Measurements from ENCODE around the gene ASPM. TPM values are rescaled to one million over a fixed set of nuclear protein-coding genes. Genes with fewer than 3 reads are reported as not detected.

The ASPM gene
- total RNA-seq, 1 donor from 2014 or later = 43.0 TPM

DNA sequence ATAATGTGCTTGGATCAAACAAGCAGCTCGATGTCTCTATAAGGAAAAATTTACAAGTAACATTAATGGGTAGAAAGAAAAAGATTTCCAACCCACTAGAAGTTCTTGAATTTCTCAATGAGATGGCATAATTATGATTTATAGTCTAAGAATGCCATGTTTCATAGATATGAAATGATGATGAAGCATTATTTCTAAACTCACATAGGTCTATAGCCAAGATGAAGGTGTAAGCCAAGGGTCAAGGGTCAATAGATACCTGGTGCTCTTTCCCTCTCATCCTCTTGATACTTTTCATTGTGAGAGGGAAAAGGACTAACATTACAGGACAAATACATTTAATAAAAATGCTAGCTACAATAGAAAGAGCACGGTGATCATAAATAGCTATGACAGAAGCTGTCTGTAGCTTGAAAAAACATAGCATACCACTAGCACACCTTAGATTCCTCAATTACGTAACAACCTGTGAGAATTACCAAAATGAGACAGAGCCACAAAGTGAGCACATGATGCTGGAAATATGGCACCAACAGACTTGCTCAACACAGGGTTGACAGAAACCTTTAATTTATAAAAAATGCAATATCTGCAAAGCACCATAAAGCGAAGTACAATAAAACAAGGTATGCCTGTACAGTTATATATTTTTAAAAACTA is 53.1 kb downstream of the ASPM start:
- Mint-ChIP-seq H3K4me3 (ENCODE audit: low read depth) (no peak overlapping the region), H3K9me3 (no peaks in the 10 kb centered on the region), H3K27ac (no peak overlapping the region), H3K36me3 (ENCODE audit: low read depth) (peaks cover 69% of the 10 kb centered on the region), H3K4me1 (ENCODE audit: low read depth) (peaks cover 8% of the 10 kb centered on the region), H3K27me3 (ENCODE audit: low read depth) (no peaks in the 10 kb centered on the region)
- DNase-seq (ENCODE audit: low spot score) = no peak
- intact Hi-C loops (cut with micrococcal nuclease) = no loop called here

DNA sequence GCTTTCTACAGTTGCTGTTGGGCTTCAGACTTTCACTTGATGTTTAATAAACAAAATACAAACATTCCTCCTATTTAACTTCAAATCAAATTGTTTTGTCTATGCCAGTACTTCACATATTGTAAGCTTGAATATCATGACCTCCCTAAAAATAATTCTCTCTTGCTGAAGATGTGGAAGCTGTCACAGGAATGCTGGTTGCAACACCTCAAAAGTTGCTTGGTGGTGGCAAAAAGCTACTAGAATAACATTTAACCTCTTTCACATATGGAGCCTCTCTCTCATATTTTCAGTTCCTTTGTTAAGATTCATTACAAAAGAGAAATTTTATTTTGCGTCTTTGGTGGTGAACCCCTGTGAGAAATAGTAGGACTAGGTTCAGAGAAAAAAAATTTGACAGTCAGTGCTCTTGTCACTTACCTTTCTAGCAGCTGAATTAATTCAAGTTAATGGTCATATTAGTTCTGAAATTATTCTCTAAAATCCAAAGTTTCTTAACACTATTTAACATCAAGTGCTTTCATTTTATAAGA is 53.9 kb downstream of the ASPM start:
- intact Hi-C loops (cut with micrococcal nuclease) = no loop called here
- Mint-ChIP-seq H3K36me3 (ENCODE audit: low read depth) (peaks cover 74% of the 10 kb centered on the region), H3K27me3 (ENCODE audit: low read depth) (no peaks in the 10 kb centered on the region), H3K4me1 (ENCODE audit: low read depth) (peaks cover 8% of the 10 kb centered on the region), H3K4me3 (ENCODE audit: low read depth) (no peak overlapping the region), H3K9me3 (no peaks in the 10 kb centered on the region), H3K27ac (no peak overlapping the region)
- no peak for DNase-seq (ENCODE audit: low spot score)

DNA sequence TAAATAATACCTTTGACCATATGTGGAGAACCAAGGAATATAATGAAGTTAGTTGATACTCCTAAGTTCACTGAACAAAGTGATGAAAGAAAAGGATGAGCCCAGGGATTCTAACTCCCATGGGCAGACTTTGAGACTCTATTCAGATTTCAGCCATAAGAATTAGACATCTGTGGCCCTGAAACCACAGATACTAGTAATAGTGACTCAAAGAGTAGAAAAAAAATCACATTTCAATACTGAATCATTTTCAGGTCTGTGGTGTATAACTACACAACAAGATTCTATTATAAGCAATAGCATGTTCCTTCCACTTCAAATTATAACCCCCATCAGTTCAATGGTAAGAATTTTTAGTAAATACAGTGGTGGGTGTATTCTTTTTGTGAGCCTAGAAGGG is 63.0 kb downstream of the ASPM start:
- intact Hi-C loops (cut with micrococcal nuclease) = no loop called here
- Mint-ChIP-seq H3K27me3 (ENCODE audit: low read depth) (no peaks in the 10 kb centered on the region), H3K9me3 (peaks cover 33% of the 10 kb centered on the region), H3K4me3 (ENCODE audit: low read depth) (no peak overlapping the region), H3K36me3 (ENCODE audit: low read depth) (peaks cover 74% of the 10 kb centered on the region), H3K27ac (no peak overlapping the region), H3K4me1 (ENCODE audit: low read depth) (no peaks in the 10 kb centered on the region)
- no peak for DNase-seq (ENCODE audit: low spot score)

DNA sequence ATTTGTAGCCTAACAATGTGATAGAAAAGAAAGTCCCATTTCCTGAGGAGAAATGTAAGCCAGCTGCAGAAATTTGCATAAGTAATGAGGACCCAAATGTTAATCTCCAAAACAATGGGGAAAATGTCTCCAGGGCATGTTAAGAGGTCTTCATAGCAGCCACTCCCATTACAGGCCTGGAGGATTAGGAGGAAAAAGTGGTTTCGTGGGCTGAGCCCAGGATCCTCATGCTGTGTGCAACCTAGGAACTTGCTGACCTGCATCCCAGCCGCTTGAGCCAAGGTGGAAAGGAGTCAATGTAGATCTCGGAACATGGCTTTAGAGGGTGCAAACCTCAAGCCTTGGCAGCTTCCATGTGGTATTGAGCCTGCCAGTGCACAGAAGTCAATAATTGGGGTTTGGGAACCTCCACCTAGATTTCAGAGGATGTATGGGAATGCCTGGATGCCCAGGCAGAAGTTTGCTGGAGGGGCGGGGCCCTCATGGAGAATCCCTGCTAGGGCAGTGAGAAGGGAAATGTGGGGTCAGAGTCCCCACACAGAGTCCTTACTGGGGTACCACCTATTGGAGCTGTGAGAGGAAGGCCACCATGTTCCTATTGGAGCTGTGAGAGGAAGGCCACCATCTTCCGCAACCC is 65.2 kb downstream of the ASPM start:
- no peak for DNase-seq (ENCODE audit: low spot score)
- H3K4me1 Mint-ChIP-seq (ENCODE audit: low read depth) = no peaks in the 10 kb centered on the region
- intact Hi-C loops (cut with micrococcal nuclease) = no loop called here
- H3K4me3 Mint-ChIP-seq (ENCODE audit: low read depth) = no peak overlapping the region
- H3K27me3 Mint-ChIP-seq (ENCODE audit: low read depth) = peaks cover 4% of the 10 kb centered on the region
- H3K36me3 Mint-ChIP-seq (ENCODE audit: low read depth) = peaks cover 57% of the 10 kb centered on the region
- H3K9me3 Mint-ChIP-seq = peaks cover 33% of the 10 kb centered on the region
- no peak overlapping the region for H3K27ac Mint-ChIP-seq

GRCh38 chr1:197080323-197080722 is 66.1 kb downstream of the ASPM start:
- H3K36me3 Mint-ChIP-seq (ENCODE audit: low read depth) = peaks cover 48% of the 10 kb centered on the region
- no peak overlapping the region for H3K27ac Mint-ChIP-seq
- H3K27me3 Mint-ChIP-seq (ENCODE audit: low read depth) = peaks cover 8% of the 10 kb centered on the region
- DNase-seq (ENCODE audit: low spot score) = no peak
- intact Hi-C loops (cut with micrococcal nuclease) = no loop called here
- peaks cover 33% of the 10 kb centered on the region for H3K9me3 Mint-ChIP-seq
- no peaks in the 10 kb centered on the region for H3K4me1 Mint-ChIP-seq (ENCODE audit: low read depth)
- no peak overlapping the region for H3K4me3 Mint-ChIP-seq (ENCODE audit: low read depth)

DNA sequence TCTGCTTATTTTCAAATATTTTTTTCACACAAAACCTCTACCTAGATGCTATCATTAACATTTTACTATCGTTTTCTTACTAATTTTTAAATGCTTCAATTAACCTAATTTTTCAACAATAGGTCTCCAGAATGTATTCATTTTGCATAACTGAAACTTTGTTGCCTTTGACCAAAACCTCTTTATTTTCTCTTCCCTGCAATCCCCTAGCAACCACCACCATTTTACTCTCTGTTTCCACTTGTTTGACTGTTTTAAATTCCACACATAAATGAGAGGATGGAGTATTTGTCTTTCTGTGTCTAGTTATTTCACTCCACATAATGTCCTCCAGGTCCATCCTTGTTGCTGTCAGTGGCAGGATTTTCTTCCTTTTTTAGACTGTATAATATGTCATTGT is 69.9 kb downstream of the ASPM start:
- Mint-ChIP-seq H3K27me3 (ENCODE audit: low read depth) (peaks cover 13% of the 10 kb centered on the region), H3K36me3 (ENCODE audit: low read depth) (peaks cover 12% of the 10 kb centered on the region), H3K27ac (no peak overlapping the region), H3K9me3 (peaks cover 13% of the 10 kb centered on the region), H3K4me3 (ENCODE audit: low read depth) (no peak overlapping the region), H3K4me1 (ENCODE audit: low read depth) (no peaks in the 10 kb centered on the region)
- intact Hi-C loops (cut with micrococcal nuclease) = no loop called here
- no peak for DNase-seq (ENCODE audit: low spot score)

- H3K36me3 Mint-ChIP-seq (ENCODE audit: low read depth) = no peaks in the 10 kb centered on the region
- intact Hi-C loops (cut with micrococcal nuclease) = no loop called here
Measured at GRCh38 chr1:197073978-197074377, 72.5 kb downstream of the ASPM start.

DNA sequence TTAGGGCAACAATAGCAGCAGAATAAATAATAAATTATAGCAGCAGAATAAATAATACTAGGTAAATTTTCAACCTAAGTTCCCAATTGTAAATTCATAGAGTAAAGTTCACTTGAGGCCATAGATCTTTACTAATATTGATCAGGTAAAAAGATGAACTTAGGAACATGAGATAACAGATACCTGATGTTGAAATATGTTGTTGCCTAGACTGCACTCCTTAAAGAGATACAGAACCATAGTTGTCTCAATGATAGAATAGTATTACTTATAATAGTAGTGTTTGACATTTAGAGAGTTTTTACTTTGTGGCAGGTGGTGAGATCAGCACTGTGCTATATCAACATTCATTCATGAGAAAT is 79.0 kb downstream of the ASPM start:
- intact Hi-C loops (cut with micrococcal nuclease) = no loop called here
- H3K27me3 Mint-ChIP-seq (ENCODE audit: low read depth) = peaks cover 3% of the 10 kb centered on the region
- H3K27ac Mint-ChIP-seq = no peak overlapping the region
- H3K4me3 Mint-ChIP-seq (ENCODE audit: low read depth) = no peak overlapping the region
- DNase-seq (ENCODE audit: low spot score) = no peak
- peaks cover 5% of the 10 kb centered on the region for H3K9me3 Mint-ChIP-seq
- no peaks in the 10 kb centered on the region for H3K36me3 Mint-ChIP-seq (ENCODE audit: low read depth)
- peaks cover 3% of the 10 kb centered on the region for H3K4me1 Mint-ChIP-seq (ENCODE audit: low read depth)

More at GRCh38 chr1:197073978-197074377, 72.5 kb downstream of the ASPM start:
- no peak overlapping the region for H3K27ac Mint-ChIP-seq
- H3K27me3 Mint-ChIP-seq (ENCODE audit: low read depth) = peaks cover 13% of the 10 kb centered on the region
- H3K4me1 Mint-ChIP-seq (ENCODE audit: low read depth) = no peaks in the 10 kb centered on the region
- no peak for DNase-seq (ENCODE audit: low spot score)
- H3K9me3 Mint-ChIP-seq = peaks cover 5% of the 10 kb centered on the region
- no peak overlapping the region for H3K4me3 Mint-ChIP-seq (ENCODE audit: low read depth)

GRCh38 chr1:197066719-197067456 is 79.6 kb downstream of the ASPM start, which contains the start of gene F13B:
Gene F13B, minus strand, starts transcription at chr1:197067260. Its CDS starts 37 bp downstream, at chr1:197067223.
- intact Hi-C loops (cut with micrococcal nuclease) = no loop called here
- H3K4me3 Mint-ChIP-seq (ENCODE audit: low read depth) = no peak within 1 kb of the TSS
- H3K4me1 Mint-ChIP-seq (ENCODE audit: low read depth) = peaks cover 6% of the 10 kb centered on the region
- no peak for DNase-seq (ENCODE audit: low spot score)
- peaks cover 5% of the 10 kb centered on the region for H3K9me3 Mint-ChIP-seq
- H3K27ac Mint-ChIP-seq = no peak within 1 kb of the TSS
- peaks cover 3% of the 10 kb centered on the region for H3K27me3 Mint-ChIP-seq (ENCODE audit: low read depth)
- no peaks in the 10 kb centered on the region for H3K36me3 Mint-ChIP-seq (ENCODE audit: low read depth)

DNA sequence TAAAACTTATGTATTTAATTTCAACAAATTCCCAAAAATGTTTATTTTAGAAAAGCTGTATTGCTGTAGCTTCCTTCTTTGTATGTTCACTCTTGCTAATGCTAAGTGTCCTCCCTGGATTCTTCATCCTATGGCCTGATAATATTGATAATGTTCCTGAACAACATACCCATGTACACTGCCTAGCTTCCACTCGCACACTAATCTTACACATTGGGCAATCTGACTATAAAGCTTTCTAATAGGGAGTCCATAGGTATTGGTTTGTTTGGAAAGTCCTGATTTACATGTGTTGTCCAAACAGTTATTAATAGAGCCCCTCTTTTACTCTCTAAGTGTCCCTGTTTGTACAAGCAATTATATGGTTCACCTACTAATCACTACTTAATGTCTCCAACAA is 80.2 kb downstream of the ASPM start:
- Mint-ChIP-seq H3K27me3 (ENCODE audit: low read depth) (peaks cover 3% of the 10 kb centered on the region), H3K4me3 (ENCODE audit: low read depth) (no peak overlapping the region), H3K36me3 (ENCODE audit: low read depth) (no peaks in the 10 kb centered on the region), H3K4me1 (ENCODE audit: low read depth) (peaks cover 6% of the 10 kb centered on the region), H3K27ac (no peak overlapping the region), H3K9me3 (peaks cover 5% of the 10 kb centered on the region)
- intact Hi-C loops (cut with micrococcal nuclease) = no loop called here
- no peak for DNase-seq (ENCODE audit: low spot score)

- Mint-ChIP-seq H3K9me3 (peaks cover 5% of the 10 kb centered on the region), H3K4me1 (ENCODE audit: low read depth) (peaks cover 6% of the 10 kb centered on the region), H3K27me3 (ENCODE audit: low read depth) (peaks cover 3% of the 10 kb centered on the region), H3K36me3 (ENCODE audit: low read depth) (no peaks in the 10 kb centered on the region), H3K27ac (no peak overlapping the region), H3K4me3 (ENCODE audit: low read depth) (no peak overlapping the region)
- intact Hi-C loops (cut with micrococcal nuclease) = no loop called here
- DNase-seq (ENCODE audit: low spot score) = no peak
Measured at GRCh38 chr1:197065559-197065958, 80.9 kb downstream of the ASPM start.

GRCh38 chr1:197063212-197063611 is 83.3 kb downstream of the ASPM start:
- no peaks in the 10 kb centered on the region for H3K36me3 Mint-ChIP-seq (ENCODE audit: low read depth)

GRCh38 chr1:197062692-197063091 is 83.8 kb downstream of the ASPM start:
- DNase-seq (ENCODE audit: low spot score) = no peak
- no peak overlapping the region for H3K27ac Mint-ChIP-seq
- intact Hi-C loops (cut with micrococcal nuclease) = no loop called here
- no peak overlapping the region for H3K4me3 Mint-ChIP-seq (ENCODE audit: low read depth)
- peaks cover 6% of the 10 kb centered on the region for H3K4me1 Mint-ChIP-seq (ENCODE audit: low read depth)
- peaks cover 7% of the 10 kb centered on the region for H3K27me3 Mint-ChIP-seq (ENCODE audit: low read depth)
- no peaks in the 10 kb centered on the region for H3K9me3 Mint-ChIP-seq
- H3K36me3 Mint-ChIP-seq (ENCODE audit: low read depth) = no peaks in the 10 kb centered on the region

More at GRCh38 chr1:197063212-197063611, 83.3 kb downstream of the ASPM start:
- DNase-seq (ENCODE audit: low spot score) = no peak
- Mint-ChIP-seq H3K9me3 (no peaks in the 10 kb centered on the region), H3K4me3 (ENCODE audit: low read depth) (no peak overlapping the region), H3K27me3 (ENCODE audit: low read depth) (peaks cover 7% of the 10 kb centered on the region), H3K27ac (no peak overlapping the region), H3K4me1 (ENCODE audit: low read depth) (peaks cover 6% of the 10 kb centered on the region)
- intact Hi-C loops (cut with micrococcal nuclease) = no loop called here
